Measurements from ENCODE around the gene PCED1B.
"Not testable (repeated sequence)": the region's sequence is repeated elsewhere in the genome, so short reads cannot be mapped to it uniquely, and the experiment has no call there.

PCED1B gene

DNA sequence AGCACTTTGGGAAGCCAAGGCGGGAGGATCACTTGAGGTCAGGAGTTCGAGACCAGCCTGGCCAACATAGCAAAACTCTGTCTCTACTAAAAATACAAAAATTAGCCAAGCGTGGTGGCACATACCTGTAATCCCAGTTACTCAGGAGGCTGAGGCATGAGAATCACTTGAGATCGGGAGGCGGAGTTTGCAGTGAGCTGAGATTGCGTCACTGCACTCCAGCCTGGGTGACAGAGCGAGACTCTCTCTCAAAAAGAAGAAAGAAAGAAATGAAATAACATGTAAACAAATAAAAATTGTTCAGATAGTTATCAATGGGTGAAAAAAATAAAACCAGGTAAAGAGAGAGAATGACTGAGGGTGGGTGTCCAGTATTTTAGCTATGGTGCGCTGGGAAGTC, 200.3 kb downstream of the PCED1B start:
- DNase-seq, result not testable (repeated sequence)

DNA sequence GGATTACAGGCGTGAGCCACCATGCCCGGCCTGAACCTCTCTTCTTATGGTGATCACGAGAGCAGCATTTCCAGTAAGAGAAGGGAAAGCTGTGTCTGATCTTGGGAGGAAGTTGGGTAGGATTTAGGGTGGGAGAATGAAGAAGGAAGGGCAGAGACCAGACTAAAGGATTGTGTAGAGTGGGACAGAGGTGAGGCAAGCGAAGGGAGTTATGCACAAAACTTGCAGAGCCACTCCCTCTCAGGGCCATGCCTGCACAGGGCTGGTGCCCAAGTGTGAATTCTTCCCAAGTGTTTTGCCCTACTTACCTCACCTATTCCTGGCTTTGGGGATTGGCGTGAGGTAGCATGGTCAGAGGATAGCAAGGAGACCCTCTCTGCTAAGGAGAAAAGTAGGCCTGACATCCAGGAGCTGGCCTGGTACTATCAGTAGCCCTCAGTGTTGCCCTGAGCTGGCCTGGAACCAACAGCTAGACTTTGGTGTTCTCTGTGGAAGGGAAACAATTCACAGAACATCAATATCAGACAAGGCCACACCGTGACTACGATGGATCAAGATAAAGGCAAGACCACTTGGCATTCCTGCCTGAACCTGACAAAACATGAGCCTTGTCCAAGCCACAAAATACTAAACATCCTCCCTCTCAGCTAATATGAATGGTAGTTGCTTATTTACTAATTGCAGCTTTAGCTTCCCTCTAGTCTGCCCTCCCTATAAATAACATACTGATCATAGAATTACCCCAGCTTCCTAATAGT, 201.3 kb downstream of the PCED1B start:
- no peak for DNase-seq

DNA sequence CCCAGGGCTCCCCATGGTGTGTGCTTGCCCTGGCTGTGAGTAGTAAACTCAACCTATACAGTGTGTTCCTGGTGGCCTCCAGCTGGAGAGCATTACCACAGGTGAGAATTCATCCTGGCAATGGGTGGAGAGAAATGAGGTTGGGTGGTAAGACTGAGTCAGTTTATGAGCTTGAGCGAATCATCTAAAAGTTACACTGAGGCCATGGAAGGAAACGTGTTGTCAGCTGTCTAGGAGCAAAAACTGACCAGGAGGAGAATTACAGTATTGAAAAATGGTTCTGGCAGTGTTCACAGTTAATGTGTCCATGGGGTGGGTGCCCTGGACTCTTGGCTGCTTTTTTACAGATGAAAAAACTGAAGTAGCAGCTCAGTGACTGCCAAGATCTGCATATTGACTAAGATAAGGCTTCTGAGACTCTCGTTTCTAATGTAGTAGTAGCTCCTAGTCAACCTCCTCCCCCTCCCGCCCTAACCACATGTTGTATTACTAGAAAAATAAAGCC, 202.3 kb downstream of the PCED1B start:
- DNase-seq, result no peak

DNA sequence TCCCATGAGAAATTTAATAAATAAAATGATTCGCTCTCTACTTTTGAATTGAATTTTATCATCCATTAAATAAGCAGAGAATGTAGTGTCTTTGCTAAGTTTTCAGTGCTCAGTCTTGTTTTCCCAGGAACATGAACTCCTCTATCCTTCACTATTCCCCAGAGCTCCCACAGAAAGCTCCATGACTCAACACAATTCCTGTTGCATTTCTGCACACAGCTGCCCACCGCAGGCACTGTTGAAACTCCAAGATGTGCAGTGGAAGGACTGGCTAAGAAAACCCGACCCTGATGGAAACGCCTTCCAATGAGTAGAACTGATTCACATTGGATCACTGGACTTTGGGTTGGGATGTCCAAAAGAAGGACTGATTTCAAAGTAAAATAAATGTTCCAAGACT, 202.8 kb downstream of the PCED1B start:
- DNase-seq, result no peak
